PFSK-1 (cell line): ENCODE data around the gene NME7.

Experiments used
- FOXP2 ChIP-seq: optimal IDR thresholded peaks from 2 replicates; pipeline ENCODE3; 2011; ENCODE audit warnings: borderline replicate concordance, control low read depth, inconsistent platforms; ENCODE audit not compliant: insufficient read depth; ENCODE audit errors: extremely low read length, extremely low read depth
- POLR2AphosphoS5 ChIP-seq: IDR thresholded peaks from 2 replicates; pipeline ENCODE4 v1.6.1; 2012; ENCODE audit warnings: low read depth, mild to moderate bottlenecking, control low read depth, low read length, moderate library complexity
- SIN3A ChIP-seq: IDR thresholded peaks from 2 replicates; pipeline ENCODE4 v1.6.1; 2012; ENCODE audit warnings: mild to moderate bottlenecking, low read length, moderate library complexity, borderline replicate concordance; ENCODE audit not compliant: insufficient read depth
- TAF1 ChIP-seq: IDR thresholded peaks from 2 replicates; pipeline ENCODE4 v1.6.1; 2012; ENCODE audit warnings: low read length, control low read depth, borderline replicate concordance; ENCODE audit not compliant: insufficient read depth
- TF ChIP-seq, protein P1 (sequence below), 2 experiments: IDR thresholded peaks; 2 replicates each; pipeline versions ENCODE4 v1.6.1 to v1.8.0; 2011 to 2012; ENCODE audit warnings: low read depth in 2 of 2, low read length in 2 of 2, control low read depth in 1 of 2, inconsistent platforms in 1 of 2, mild to moderate bottlenecking in 1 of 2, moderate library complexity in 1 of 2; ENCODE audit not compliant: insufficient read depth in 1 of 2

DNA sequence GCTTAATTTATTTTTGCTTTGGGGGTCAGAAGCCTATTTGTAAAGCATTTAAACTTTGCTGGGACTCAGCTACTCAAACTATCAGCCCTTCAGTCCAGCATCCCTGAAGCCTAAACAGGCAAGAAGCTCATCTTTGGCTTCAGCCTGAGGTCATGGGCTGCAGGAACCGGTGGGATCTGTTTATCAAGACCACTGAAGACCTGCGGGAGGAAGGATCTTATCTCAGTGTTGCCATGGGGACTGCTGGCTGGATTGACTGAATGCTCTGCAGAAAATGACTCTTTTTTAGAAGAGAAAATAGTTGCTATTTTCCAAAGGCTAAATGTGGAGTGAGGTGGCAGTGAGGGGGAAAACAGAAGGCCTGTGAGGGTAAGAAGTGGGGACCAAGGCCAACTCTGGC is 281.7 kb downstream of the NME7 start:
- no peak for TF ChIP-seq TAF1
- TF ChIP-seq POLR2AphosphoS5: no peak
- TF ChIP-seq, protein P1, sequence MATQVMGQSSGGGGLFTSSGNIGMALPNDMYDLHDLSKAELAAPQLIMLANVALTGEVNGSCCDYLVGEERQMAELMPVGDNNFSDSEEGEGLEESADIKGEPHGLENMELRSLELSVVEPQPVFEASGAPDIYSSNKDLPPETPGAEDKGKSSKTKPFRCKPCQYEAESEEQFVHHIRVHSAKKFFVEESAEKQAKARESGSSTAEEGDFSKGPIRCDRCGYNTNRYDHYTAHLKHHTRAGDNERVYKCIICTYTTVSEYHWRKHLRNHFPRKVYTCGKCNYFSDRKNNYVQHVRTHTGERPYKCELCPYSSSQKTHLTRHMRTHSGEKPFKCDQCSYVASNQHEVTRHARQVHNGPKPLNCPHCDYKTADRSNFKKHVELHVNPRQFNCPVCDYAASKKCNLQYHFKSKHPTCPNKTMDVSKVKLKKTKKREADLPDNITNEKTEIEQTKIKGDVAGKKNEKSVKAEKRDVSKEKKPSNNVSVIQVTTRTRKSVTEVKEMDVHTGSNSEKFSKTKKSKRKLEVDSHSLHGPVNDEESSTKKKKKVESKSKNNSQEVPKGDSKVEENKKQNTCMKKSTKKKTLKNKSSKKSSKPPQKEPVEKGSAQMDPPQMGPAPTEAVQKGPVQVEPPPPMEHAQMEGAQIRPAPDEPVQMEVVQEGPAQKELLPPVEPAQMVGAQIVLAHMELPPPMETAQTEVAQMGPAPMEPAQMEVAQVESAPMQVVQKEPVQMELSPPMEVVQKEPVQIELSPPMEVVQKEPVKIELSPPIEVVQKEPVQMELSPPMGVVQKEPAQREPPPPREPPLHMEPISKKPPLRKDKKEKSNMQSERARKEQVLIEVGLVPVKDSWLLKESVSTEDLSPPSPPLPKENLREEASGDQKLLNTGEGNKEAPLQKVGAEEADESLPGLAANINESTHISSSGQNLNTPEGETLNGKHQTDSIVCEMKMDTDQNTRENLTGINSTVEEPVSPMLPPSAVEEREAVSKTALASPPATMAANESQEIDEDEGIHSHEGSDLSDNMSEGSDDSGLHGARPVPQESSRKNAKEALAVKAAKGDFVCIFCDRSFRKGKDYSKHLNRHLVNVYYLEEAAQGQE (IDR thresholded peaks at IDR 0.05; ENCODE audit: insufficient read depth in 1 of 2, low read depth in 2 of 2, low read length in 2 of 2): no peak
- no peak for TF ChIP-seq SIN3A
- no peak for TF ChIP-seq FOXP2
